PC-9 (cell line): ENCODE data around the gene COL23A1. TPM values are rescaled to one million over a fixed set of nuclear protein-coding genes. Genes with fewer than 3 reads are reported as not detected.

ENCODE experiments used
- BruUV-seq: library from RNA; stranded (reverse); fragments of 400-500 nt; replicated peaks from 2 replicates; lab custom pipeline; 2021; lab: Mats Ljungman, UMichigan
- CTCF ChIA-PET: fragments of 300-600 bp; sonication (Branson Sonifier 250); formaldehyde crosslinking; loops from one replicate; lab custom pipeline; 2022; ENCODE audit warnings: antibody characterized with exemption; lab: Charles Lee
- POLR2A ChIA-PET: fragments of 300-600 bp; sonication (Branson Sonifier 250); formaldehyde crosslinking; loops from one replicate; lab custom pipeline; 2022; ENCODE audit warnings: antibody characterized with exemption; ENCODE audit not compliant: unreplicated experiment; lab: Charles Lee
- DNase-seq, 2 experiments: peaks; one replicate each; pipeline versions ENCODE4 v3.0.0 to v3.0.0-alpha.2; 2015 to 2022; ENCODE audit warnings: mixed read lengths in 1 of 2
- H2AFZ ChIP-seq: fragments of 200-600 bp; sonication (generic); 2 replicates; pipeline ENCODE4 v1.8.1; 2017; ENCODE audit warnings: antibody characterized with exemption
- H3F3A ChIP-seq: fragments of 200-600 bp; sonication (generic); 2 replicates; pipeline ENCODE4 v1.8.1; 2017; ENCODE audit warnings: antibody characterized with exemption, mild to moderate bottlenecking, low read depth; ENCODE audit not compliant: insufficient read depth
- H3K27ac ChIP-seq: fragments of 200-600 bp; sonication (generic); 2 replicates; pipeline ENCODE4 v1.6.1; 2016; ENCODE audit warnings: mixed run types
- H3K27me3 ChIP-seq: fragments of 200-600 bp; sonication (generic); 2 replicates; pipeline ENCODE4 v1.6.1; 2016; ENCODE audit warnings: low read depth, mixed run types; ENCODE audit not compliant: insufficient read depth
- H3K36me3 ChIP-seq: fragments of 200-600 bp; sonication (generic); 2 replicates; pipeline ENCODE4 v1.6.1; 2016; ENCODE audit warnings: low read depth, mixed run types
- H3K4me1 ChIP-seq: fragments of 200-600 bp; sonication (generic); replicated peaks from 2 replicates; pipeline ENCODE4 v1.6.1; 2016; ENCODE audit warnings: mixed run types; ENCODE audit not compliant: insufficient read depth
- H3K4me2 ChIP-seq: fragments of 200-600 bp; sonication (generic); 2 replicates; pipeline ENCODE4 v1.6.1; 2017; ENCODE audit warnings: mixed run types
- H3K4me3 ChIP-seq: fragments of 200-600 bp; sonication (generic); 2 replicates; pipeline ENCODE4 v1.6.1; 2016; ENCODE audit warnings: mixed run types
- H3K79me2 ChIP-seq: fragments of 200-600 bp; sonication (generic); 2 replicates; pipeline ENCODE4 v1.6.1; 2017; ENCODE audit warnings: low read depth, mixed run types
- H3K9me2 ChIP-seq: fragments of 200-600 bp; sonication (generic); 2 replicates; pipeline ENCODE4 v1.8.1; 2017; ENCODE audit warnings: mild to moderate bottlenecking; ENCODE audit not compliant: insufficient read depth
- H3K9me3 ChIP-seq: fragments of 200-600 bp; sonication (generic); 2 replicates; pipeline ENCODE4 v1.8.1; 2016; ENCODE audit warnings: low read depth; ENCODE audit not compliant: insufficient read depth
- H4K20me1 ChIP-seq: fragments of 200-600 bp; sonication (generic); 2 replicates; pipeline ENCODE4 v1.8.1; 2017; ENCODE audit not compliant: insufficient read depth
- CTCF ChIP-seq: fragments of 200-600 bp; sonication (generic); conservative IDR thresholded peaks from 2 replicates; pipeline ENCODE4 v1.6.1; 2017; ENCODE audit warnings: mixed run types, antibody characterized with exemption, mild to moderate bottlenecking, moderate library complexity
- EZH2 ChIP-seq: fragments of 200-600 bp; sonication (generic); IDR thresholded peaks from 2 replicates; pipeline ENCODE4 v1.8.0; 2017; ENCODE audit warnings: antibody characterized with exemption, low read depth
- intact Hi-C: fragments of 100-400 bp; cut with micrococcal nuclease; formaldehyde crosslinking; loops from one replicate; pipeline ENCODE4 v1.10.0; 2022; ENCODE audit not compliant: unreplicated experiment
- total RNA-seq: library from RNA; stranded (reverse); gene quantifications from 2 replicates; pipeline ENCODE4 v1.2.3, GENCODE V29; 2021

Gene COL23A1
- total RNA-seq, 1 experiment from 2014 or later, result not detected

GRCh38 chr5:178301641-178302040 is 288.6 kb downstream of the COL23A1 start:
- TF ChIP-seq EZH2 (no peak), CTCF (no peak)
- no peaks in the 10 kb centered on the region for H3K36me3 ChIP-seq
- no peaks in the 10 kb centered on the region for H4K20me1 ChIP-seq
- H3K27me3 ChIP-seq, result peaks cover 94% of the 10 kb centered on the region
- no peak overlapping the region for H3K4me3 ChIP-seq
- H2AFZ ChIP-seq, result no peak overlapping the region
- no peaks in the 10 kb centered on the region for H3F3A ChIP-seq
- no peaks in the 10 kb centered on the region for H3K9me2 ChIP-seq
- no peak overlapping the region for H3K27ac ChIP-seq
- no peaks in the 10 kb centered on the region for H3K79me2 ChIP-seq
- no peaks in the 10 kb centered on the region for H3K9me3 ChIP-seq
- CTCF ChIA-PET, result no interaction called here
- POLR2A ChIA-PET, result no interaction called here
- intact Hi-C loops, result no loop called here
- BruUV-seq, result no TSS peak
- no peaks in the 10 kb centered on the region for H3K4me1 ChIP-seq
- no peak overlapping the region for H3K4me2 ChIP-seq
- no peak for DNase-seq

GRCh38 chr5:178298283-178298807 is 291.8 kb downstream of the COL23A1 start:
- no peaks in the 10 kb centered on the region for H4K20me1 ChIP-seq
- POLR2A ChIA-PET, result no interaction called here
- no peaks in the 10 kb centered on the region for H3K9me3 ChIP-seq
- H3K36me3 ChIP-seq, result no peaks in the 10 kb centered on the region
- TF ChIP-seq CTCF (no peak), EZH2 (no peak)
- intact Hi-C loops, result no loop called here
- no peak overlapping the region for H3K27ac ChIP-seq
- H3F3A ChIP-seq, result no peaks in the 10 kb centered on the region
- no peaks in the 10 kb centered on the region for H3K9me2 ChIP-seq
- no peaks in the 10 kb centered on the region for H3K4me1 ChIP-seq
- H3K4me3 ChIP-seq, result no peak overlapping the region
- no peaks in the 10 kb centered on the region for H3K79me2 ChIP-seq
- BruUV-seq, result no TSS peak
- H3K4me2 ChIP-seq, result no peak overlapping the region
- no peak for DNase-seq
- no peak overlapping the region for H2AFZ ChIP-seq
- H3K27me3 ChIP-seq, result peaks cover 91% of the 10 kb centered on the region
- CTCF ChIA-PET, result no interaction called here

- H3F3A ChIP-seq, result no peaks in the 10 kb centered on the region
- intact Hi-C loops, result no loop called here
- H3K9me2 ChIP-seq, result no peaks in the 10 kb centered on the region
- no peaks in the 10 kb centered on the region for H3K79me2 ChIP-seq
- no peaks in the 10 kb centered on the region for H3K4me1 ChIP-seq
- no peaks in the 10 kb centered on the region for H3K9me3 ChIP-seq
- TF ChIP-seq CTCF (no peak), EZH2 (no peak)
- CTCF ChIA-PET, result no interaction called here
- H3K4me2 ChIP-seq, result no peak overlapping the region
- no peak overlapping the region for H2AFZ ChIP-seq
- DNase-seq, result no peak
- BruUV-seq, result no TSS peak
- H3K4me3 ChIP-seq, result no peak overlapping the region
- H3K27ac ChIP-seq, result no peak overlapping the region
- POLR2A ChIA-PET, result no interaction called here
- H3K36me3 ChIP-seq, result no peaks in the 10 kb centered on the region
- peaks cover 91% of the 10 kb centered on the region for H3K27me3 ChIP-seq
- no peaks in the 10 kb centered on the region for H4K20me1 ChIP-seq
Measured at GRCh38 chr5:178297751-178298150, 292.4 kb downstream of the COL23A1 start.
